Activated CD4-positive, CD25-positive, alpha-beta regulatory T cell treated with anti-CD3 and anti-CD28 coated beads, Interleukin-2, amount 50 U/mL, for 16 hours (primary cell): ENCODE data around the gene EXOC3L4.
A peak's percentile ranks its signal among the peaks of the same experiment; 100 is the strongest.

Source experiments
- DNase-seq: peaks from one replicate; pipeline ENCODE4 v3.0.0-alpha.2; 2020; ENCODE audit warnings: low read depth, low spot score

Gene EXOC3L4

GRCh38 chr14:103091041-103091882, 3.3 kb upstream of the EXOC3L4 start:
- DNase-seq = peak; percentile 59

- DNase-seq = no peak
Measured at GRCh38 chr14:103091883-103092222, 2.7 kb upstream of the EXOC3L4 start.

GRCh38 chr14:103093856-103094405, 594 bp upstream of the EXOC3L4 start:
- no peak for DNase-seq

- no peak for DNase-seq
Measured at GRCh38 chr14:103095210-103095778, 769 bp downstream of the EXOC3L4 start.

GRCh38 chr14:103096387-103096786, 1.9 kb downstream of the EXOC3L4 start:
- no peak for DNase-seq

- no peak for DNase-seq
Measured at GRCh38 chr14:103097244-103097993, 2.9 kb downstream of the EXOC3L4 start.

- DNase-seq = no peak
Measured at GRCh38 chr14:103097994-103098957, 3.8 kb downstream of the EXOC3L4 start.

- no peak for DNase-seq
Measured at GRCh38 chr14:103099081-103099732, 4.7 kb downstream of the EXOC3L4 start.

GRCh38 chr14:103099733-103100280, 5.3 kb downstream of the EXOC3L4 start:
- DNase-seq = no peak

- DNase-seq = no peak
Measured at GRCh38 chr14:103100281-103101121, 6.0 kb downstream of the EXOC3L4 start.

GRCh38 chr14:103101257-103101962, 6.9 kb downstream of the EXOC3L4 start:
- DNase-seq = no peak

GRCh38 chr14:103101963-103102688, 7.6 kb downstream of the EXOC3L4 start:
- DNase-seq = no peak

- no peak for DNase-seq
Measured at GRCh38 chr14:103102689-103103260, 8.2 kb downstream of the EXOC3L4 start.

GRCh38 chr14:103103461-103104388, 9.2 kb downstream of the EXOC3L4 start:
- DNase-seq = no peak

GRCh38 chr14:103104389-103104653, 9.8 kb downstream of the EXOC3L4 start:
- no peak for DNase-seq

GRCh38 chr14:103104654-103105452, 10.3 kb downstream of the EXOC3L4 start:
- peak; percentile 59 for DNase-seq
